ENCODE results near the gene RUVBL1. TPM values are rescaled to one million over a fixed set of nuclear protein-coding genes. Genes with fewer than 3 reads are reported as not detected.

RUVBL1 gene
- total and polyA plus RNA-seq, 4 experiments from 2014 or later, result 26.6 to 71.4 (median 46.9) TPM

DNA sequence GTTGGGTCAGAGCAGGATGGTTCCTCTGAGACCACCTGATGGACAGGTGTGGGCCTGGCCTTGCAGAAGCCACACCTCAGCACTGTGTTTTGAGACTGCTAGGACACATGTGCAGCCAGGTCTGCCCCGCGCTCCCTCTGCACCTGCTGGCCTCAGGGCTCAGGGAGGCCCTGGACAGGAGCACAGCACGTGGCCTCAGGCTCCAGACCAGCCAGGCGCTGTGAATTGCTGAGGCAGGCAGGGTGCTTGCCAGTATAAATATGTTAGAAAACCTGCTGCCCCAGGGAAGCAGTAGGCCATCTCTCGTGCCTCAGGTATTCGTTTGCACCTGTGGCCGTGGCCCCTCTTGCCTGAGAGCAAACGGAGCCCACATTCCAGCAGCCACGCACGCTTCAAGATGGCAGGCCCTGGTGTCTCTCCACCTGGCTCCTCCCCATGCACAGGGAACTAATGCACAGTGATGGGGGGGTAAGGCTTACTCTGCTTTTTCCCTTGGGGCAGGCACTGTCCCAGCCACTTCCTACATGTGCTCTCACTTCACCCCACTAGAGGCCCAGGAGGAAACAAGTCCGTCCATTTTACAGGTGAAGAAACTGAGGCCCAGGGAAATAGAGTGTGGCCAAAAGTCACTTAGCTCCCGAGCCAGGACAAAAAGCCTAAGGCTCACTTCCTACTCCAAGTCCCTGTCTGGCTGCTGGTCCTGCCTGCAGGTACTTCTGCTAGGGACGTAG is 51.0 kb downstream of the RUVBL1 start:
- intact Hi-C loops (cut with micrococcal nuclease), result no loop called here
- POLR2A ChIA-PET (ENCODE audit: partially characterized antibody), result interaction anchor here (1.4 kb wide), 1 partner anchor 19 kb away, joined by 4 read pairs; no protein-coding TSS in a partner anchor
- H3K36me3 ChIP-seq (ENCODE audit: insufficient read depth, low read length), result peaks cover 30% of the 10 kb centered on the region
- Mint-ChIP-seq H3K27me3 (no peaks in the 10 kb centered on the region), H3K36me3 (peaks cover 22 to 45% of the 10 kb centered on the region in 2 donors), H3K27ac (no peak overlapping the region), H3K9me3 (no peaks in the 10 kb centered on the region), H3K4me3 (no peak overlapping the region), H3K4me1 (peaks cover 1 to 29% (median 6%) of the 10 kb centered on the region in 4 donors)
- no peak overlapping the region for H3K4me3 ChIP-seq (ENCODE audit: low read length in 2 of 2)
- peaks cover 20% of the 10 kb centered on the region for H3K4me1 ChIP-seq (ENCODE audit: insufficient read depth, low read length)
- no peaks in the 10 kb centered on the region for H3K27me3 ChIP-seq (ENCODE audit: insufficient read depth, low read length)
- CTCF ChIA-PET (ENCODE audit: partially characterized antibody), result interaction anchor here (1.6 to 2.3 kb wide), 2 partner anchors 22 to 61 kb away, joined by 6 to 11 read pairs; no protein-coding TSS in a partner anchor
- no peaks in the 10 kb centered on the region for H3K9me3 ChIP-seq (ENCODE audit: control insufficient read depth in 1 of 2, low read length in 2 of 2)
- DNase-seq, result no peak
- no peak overlapping the region for H3K27ac ChIP-seq (ENCODE audit: low read depth, low read length)

DNA sequence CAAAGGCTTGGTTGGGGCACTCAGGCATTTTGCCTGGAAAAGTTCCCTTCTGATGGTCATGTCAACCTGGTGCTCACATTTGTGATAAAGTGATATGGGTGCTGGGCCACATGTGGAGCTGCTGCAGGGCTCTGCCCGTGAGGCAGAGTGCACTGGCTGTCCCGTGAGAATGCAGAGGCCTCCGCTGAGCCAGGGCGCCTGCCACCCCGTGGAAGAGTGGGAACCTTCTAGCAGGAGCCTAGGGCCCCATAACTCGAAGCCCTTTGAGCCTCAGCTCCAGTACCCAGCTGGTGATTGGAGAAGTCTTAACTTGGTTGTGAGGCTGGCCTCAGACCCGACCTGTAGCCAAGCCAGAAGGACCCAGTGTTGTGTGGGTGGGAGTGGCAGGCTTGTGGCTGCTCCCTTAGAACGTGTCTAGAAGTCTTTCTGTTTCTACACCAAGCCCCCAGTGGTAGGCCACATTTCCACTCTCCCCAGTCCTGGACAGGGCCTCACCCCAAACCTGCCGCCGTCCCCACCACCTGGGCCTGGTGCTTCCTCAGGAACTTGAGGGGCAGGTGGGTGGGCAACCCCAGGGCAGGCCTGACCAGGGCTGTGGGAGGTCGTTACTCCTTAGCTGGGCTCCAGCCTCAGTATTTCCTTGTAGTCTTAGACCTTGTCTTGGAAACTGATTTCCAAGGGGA is 51.7 kb downstream of the RUVBL1 start:
- Mint-ChIP-seq H3K27ac (no peak overlapping the region), H3K4me3 (no peak overlapping the region), H3K27me3 (no peaks in the 10 kb centered on the region), H3K4me1 (peaks cover 1 to 25% (median 6%) of the 10 kb centered on the region in 4 donors), H3K36me3 (peaks cover 29 to 52% of the 10 kb centered on the region in 2 donors), H3K9me3 (no peaks in the 10 kb centered on the region)
- ChIA-PET CTCF (ENCODE audit: partially characterized antibody) (no interaction called here), POLR2A (ENCODE audit: partially characterized antibody) (no interaction called here)
- no peak overlapping the region for H3K4me3 ChIP-seq (ENCODE audit: low read length in 2 of 2)
- no peaks in the 10 kb centered on the region for H3K27me3 ChIP-seq (ENCODE audit: insufficient read depth, low read length)
- peaks cover 37% of the 10 kb centered on the region for H3K36me3 ChIP-seq (ENCODE audit: insufficient read depth, low read length)
- no peak for DNase-seq
- peaks cover 15% of the 10 kb centered on the region for H3K4me1 ChIP-seq (ENCODE audit: insufficient read depth, low read length)
- no peaks in the 10 kb centered on the region for H3K9me3 ChIP-seq (ENCODE audit: control insufficient read depth in 1 of 2, low read length in 2 of 2)
- intact Hi-C loops (cut with micrococcal nuclease), result no loop called here
- H3K27ac ChIP-seq (ENCODE audit: low read depth, low read length), result no peak overlapping the region

GRCh38 chr3:128070898-128071591 is 52.6 kb downstream of the RUVBL1 start:
- ChIA-PET POLR2A (ENCODE audit: partially characterized antibody) (no interaction called here), CTCF (ENCODE audit: partially characterized antibody) (no interaction called here)
- Histone ChIP-seq H3K36me3 (ENCODE audit: insufficient read depth, low read length) (peaks cover 45% of the 10 kb centered on the region), H3K4me3 (ENCODE audit: low read length in 2 of 2) (no peak overlapping the region), H3K27ac (ENCODE audit: low read depth, low read length) (no peak overlapping the region), H3K4me1 (ENCODE audit: insufficient read depth, low read length) (peaks cover 10% of the 10 kb centered on the region), H3K9me3 (ENCODE audit: control insufficient read depth in 1 of 2, low read length in 2 of 2) (no peaks in the 10 kb centered on the region), H3K27me3 (ENCODE audit: insufficient read depth, low read length) (no peaks in the 10 kb centered on the region)
- peak overlapping the region in 3 of 7 donors; percentile 28 to 86 (median 52) for H3K27ac Mint-ChIP-seq
- H3K4me3 Mint-ChIP-seq, result no peak overlapping the region
- peaks cover 32 to 60% of the 10 kb centered on the region in 2 donors for H3K36me3 Mint-ChIP-seq
- no peaks in the 10 kb centered on the region for H3K27me3 Mint-ChIP-seq
- no peak for DNase-seq
- intact Hi-C loops (cut with micrococcal nuclease), result no loop called here
- no peaks in the 10 kb centered on the region for H3K9me3 Mint-ChIP-seq
- H3K4me1 Mint-ChIP-seq, result peaks cover 1 to 20% (median 6%) of the 10 kb centered on the region in 4 donors

GRCh38 chr3:128069271-128069670 is 54.3 kb downstream of the RUVBL1 start:
- CTCF ChIA-PET (ENCODE audit: partially characterized antibody), result interaction anchor here (1.5 to 5.7 kb wide), 2 partner anchors 13 to 64 kb away, joined by 3 to 30 read pairs; no protein-coding TSS in a partner anchor
- POLR2A ChIA-PET (ENCODE audit: partially characterized antibody), result no interaction called here
- H3K4me3 ChIP-seq (ENCODE audit: low read length in 2 of 2), result no peak overlapping the region
- Mint-ChIP-seq H3K9me3 (no peaks in the 10 kb centered on the region), H3K27me3 (no peaks in the 10 kb centered on the region), H3K4me3 (no peak overlapping the region), H3K27ac (no peak overlapping the region), H3K36me3 (peaks cover 42 to 69% of the 10 kb centered on the region in 2 donors), H3K4me1 (peaks cover 0 to 6% (median 2%) of the 10 kb centered on the region in 4 donors)
- H3K27me3 ChIP-seq (ENCODE audit: insufficient read depth, low read length), result no peaks in the 10 kb centered on the region
- DNase-seq, result no peak
- intact Hi-C loops (cut with micrococcal nuclease), result no loop called here
- H3K9me3 ChIP-seq (ENCODE audit: control insufficient read depth in 1 of 2, low read length in 2 of 2), result no peaks in the 10 kb centered on the region
- H3K36me3 ChIP-seq (ENCODE audit: insufficient read depth, low read length), result peaks cover 61% of the 10 kb centered on the region
- no peak overlapping the region for H3K27ac ChIP-seq (ENCODE audit: low read depth, low read length)
- H3K4me1 ChIP-seq (ENCODE audit: insufficient read depth, low read length), result no peaks in the 10 kb centered on the region

DNA sequence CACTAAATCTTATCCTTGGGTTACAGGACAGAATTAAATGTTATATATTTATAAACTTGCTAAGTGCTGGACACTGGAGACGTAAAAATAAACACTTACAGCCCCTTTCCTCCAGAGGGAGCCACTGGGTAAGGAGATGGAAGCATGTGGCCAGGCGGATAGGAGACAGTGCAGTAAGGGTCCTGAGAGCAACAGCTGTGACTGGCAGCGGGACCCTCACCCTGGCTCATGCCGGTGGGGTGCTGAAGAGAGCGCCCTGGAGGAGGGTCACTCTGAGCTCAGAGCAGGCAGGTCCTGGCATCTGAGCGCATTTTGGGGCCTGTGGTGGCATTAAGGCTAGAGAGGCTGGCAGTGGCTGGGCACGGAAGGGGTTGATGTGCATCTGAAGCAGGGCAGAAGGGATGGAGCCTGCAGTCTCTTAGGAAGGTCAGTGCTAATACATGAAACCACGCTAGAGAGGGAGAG is 55.4 kb downstream of the RUVBL1 start:
- H3K36me3 ChIP-seq (ENCODE audit: insufficient read depth, low read length), result peaks cover 71% of the 10 kb centered on the region
- no peak overlapping the region for H3K4me3 Mint-ChIP-seq
- no peak overlapping the region for H3K4me3 ChIP-seq (ENCODE audit: low read length in 2 of 2)
- H3K36me3 Mint-ChIP-seq, result peaks cover 51 to 75% of the 10 kb centered on the region in 2 donors
- H3K9me3 Mint-ChIP-seq, result no peaks in the 10 kb centered on the region
- H3K4me1 ChIP-seq (ENCODE audit: insufficient read depth, low read length), result no peaks in the 10 kb centered on the region
- H3K27me3 ChIP-seq (ENCODE audit: insufficient read depth, low read length), result no peaks in the 10 kb centered on the region
- peaks cover 1 to 6% (median 3%) of the 10 kb centered on the region in 4 donors for H3K4me1 Mint-ChIP-seq
- ChIA-PET CTCF (ENCODE audit: partially characterized antibody) (interaction anchor here (1.0 to 5.7 kb wide), 2 partner anchors 12 to 64 kb away, joined by 3 to 30 read pairs; no protein-coding TSS in a partner anchor), POLR2A (ENCODE audit: partially characterized antibody) (interaction anchor here (0.9 kb wide), 1 partner anchor 10 kb away, joined by 3 read pairs; no protein-coding TSS in a partner anchor)
- peak overlapping the region in 4 of 7 donors; percentile 5 to 74 (median 60) for H3K27ac Mint-ChIP-seq
- H3K27me3 Mint-ChIP-seq, result no peaks in the 10 kb centered on the region
- no peaks in the 10 kb centered on the region for H3K9me3 ChIP-seq (ENCODE audit: control insufficient read depth in 1 of 2, low read length in 2 of 2)
- intact Hi-C loops (cut with micrococcal nuclease), result no loop called here
- H3K27ac ChIP-seq (ENCODE audit: low read depth, low read length), result no peak overlapping the region
- DNase-seq, result peak in 4 of 5 donors; percentile 39 to 47 (median 42)

DNA sequence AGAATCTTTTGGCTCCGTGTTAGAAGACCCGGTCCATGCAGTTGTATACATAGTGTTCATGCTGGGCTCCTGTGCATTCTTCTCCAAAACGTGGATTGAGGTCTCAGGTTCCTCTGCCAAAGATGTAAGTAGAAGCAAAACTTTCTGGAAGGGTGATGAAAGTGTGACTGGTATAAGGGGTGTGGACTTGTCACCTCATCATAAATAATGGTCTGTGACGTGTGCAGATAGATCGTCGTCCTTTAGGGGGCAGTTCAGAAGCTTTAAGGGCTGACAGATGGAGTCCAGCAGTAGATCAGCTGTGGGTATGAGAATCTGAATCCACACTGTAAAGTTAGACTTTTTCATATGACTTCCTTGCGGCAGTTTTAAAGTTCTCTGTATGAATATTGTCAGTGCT is 56.1 kb downstream of the RUVBL1 start:
- Histone ChIP-seq H3K4me1 (ENCODE audit: insufficient read depth, low read length) (no peaks in the 10 kb centered on the region), H3K36me3 (ENCODE audit: insufficient read depth, low read length) (peaks cover 75% of the 10 kb centered on the region), H3K9me3 (ENCODE audit: control insufficient read depth in 1 of 2, low read length in 2 of 2) (no peaks in the 10 kb centered on the region), H3K27ac (ENCODE audit: low read depth, low read length) (no peak overlapping the region), H3K27me3 (ENCODE audit: insufficient read depth, low read length) (no peaks in the 10 kb centered on the region), H3K4me3 (ENCODE audit: low read length in 2 of 2) (no peak overlapping the region)
- H3K9me3 Mint-ChIP-seq, result no peaks in the 10 kb centered on the region
- no peak for DNase-seq
- POLR2A ChIA-PET (ENCODE audit: partially characterized antibody), result no interaction called here
- peaks cover 2 to 7% (median 3%) of the 10 kb centered on the region in 4 donors for H3K4me1 Mint-ChIP-seq
- CTCF ChIA-PET (ENCODE audit: partially characterized antibody), result interaction anchor here (2.7 to 5.7 kb wide), 2 partner anchors 11 to 67 kb away, joined by 8 to 30 read pairs; no protein-coding TSS in a partner anchor
- no peaks in the 10 kb centered on the region for H3K27me3 Mint-ChIP-seq
- peak overlapping the region in 2 of 7 donors; percentile 61 to 69 for H3K27ac Mint-ChIP-seq
- H3K36me3 Mint-ChIP-seq, result peaks cover 58 to 82% of the 10 kb centered on the region in 2 donors
- H3K4me3 Mint-ChIP-seq, result no peak overlapping the region
- intact Hi-C loops (cut with micrococcal nuclease), result no loop called here

All from CD4-positive, alpha-beta memory T cell (primary cell).